ENCODE measurements around the gene LRBA.

- TF ChIP-seq SP1 (IDR thresholded peaks at IDR 0.05): no peak
- TF ChIP-seq YY1 (IDR thresholded peaks at IDR 0.05): no peak
- TF ChIP-seq FOXA1 (IDR thresholded peaks at IDR 0.05): no peak
These were observed 198.1 kb downstream of the LRBA start for GRCh38 chr4:150817017-150817416.

All from liver (tissue), 2 donors.